DLD1 (cell line): ENCODE results near the gene SLC4A3.
"Not testable (repeated sequence)": the region's sequence is repeated elsewhere in the genome, so short reads cannot be mapped to it uniquely, and the experiment has no call there.

ENCODE experiments used
- in situ Hi-C: cut with HindIII; loops from 2 replicates; pipeline ENCODE4 v1.10.0; 2017; ENCODE audit warnings: low sequenced_read_pairs

The SLC4A3 gene

GRCh38 chr2:219645631-219646527 lies 18.4 kb downstream of the SLC4A3 start:
- in situ Hi-C loops: no loop called here

- in situ Hi-C loops: no loop called here
These were observed 20.7 kb downstream of the SLC4A3 start for GRCh38 chr2:219648176-219648575.

GRCh38 chr2:219648963-219649362 lies 21.5 kb downstream of the SLC4A3 start:
- in situ Hi-C loops: no loop called here

- in situ Hi-C loops: no loop called here
These were observed 23.2 kb downstream of the SLC4A3 start for GRCh38 chr2:219650426-219651248.

- in situ Hi-C loops: not testable (repeated sequence)
These were observed 24.2 kb downstream of the SLC4A3 start for GRCh38 chr2:219651656-219652055.

GRCh38 chr2:219656526-219656925 lies 29.1 kb downstream of the SLC4A3 start:
- in situ Hi-C loops: no loop called here

GRCh38 chr2:219658196-219658846 lies 30.9 kb downstream of the SLC4A3 start:
- in situ Hi-C loops: no loop called here

GRCh38 chr2:219658874-219659273 lies 31.4 kb downstream of the SLC4A3 start:
- in situ Hi-C loops: no loop called here

GRCh38 chr2:219661197-219661954 lies 33.9 kb downstream of the SLC4A3 start:
- in situ Hi-C loops: no loop called here

- in situ Hi-C loops: no loop called here
These were observed 34.5 kb downstream of the SLC4A3 start for GRCh38 chr2:219661955-219662395.

- in situ Hi-C loops: no loop called here
These were observed 35.1 kb downstream of the SLC4A3 start for GRCh38 chr2:219662566-219662965.

- in situ Hi-C loops: no loop called here
These were observed 35.8 kb downstream of the SLC4A3 start for GRCh38 chr2:219663116-219663762.

- in situ Hi-C loops: no loop called here
These were observed 36.6 kb downstream of the SLC4A3 start for GRCh38 chr2:219664041-219664440.

GRCh38 chr2:219664944-219665343 lies 37.5 kb downstream of the SLC4A3 start:
- in situ Hi-C loops: no loop called here

- in situ Hi-C loops: no loop called here
These were observed 38.5 kb downstream of the SLC4A3 start for GRCh38 chr2:219665926-219666325.

GRCh38 chr2:219668316-219668715 lies 40.9 kb downstream of the SLC4A3 start:
- in situ Hi-C loops: no loop called here

- in situ Hi-C loops: loop anchor here (10.0 kb wide), 1 partner anchor 86 kb away; no protein-coding TSS in a partner anchor
These were observed 43.0 kb downstream of the SLC4A3 start for GRCh38 chr2:219670386-219670785.

GRCh38 chr2:219671279-219671678 lies 43.8 kb downstream of the SLC4A3 start:
- in situ Hi-C loops: loop anchor here (10.0 kb wide), 1 partner anchor 86 kb away; no protein-coding TSS in a partner anchor

- in situ Hi-C loops: loop anchor here (10.0 kb wide), 1 partner anchor 88 kb away; no protein-coding TSS in a partner anchor
These were observed 45.0 kb downstream of the SLC4A3 start for GRCh38 chr2:219672406-219672805.

- in situ Hi-C loops: loop anchor here (10.0 kb wide), 1 partner anchor 90 kb away; no protein-coding TSS in a partner anchor
These were observed 47.8 kb downstream of the SLC4A3 start for GRCh38 chr2:219675221-219675620.
